ENCODE data around the gene FZD10.

FZD10 gene

GRCh38 chr12:130178282-130178681 is 16.0 kb downstream of the FZD10 start:
- in situ Hi-C loops (cut with MboI; ENCODE audit: low sequenced_read_pairs), result no loop called here

DNA sequence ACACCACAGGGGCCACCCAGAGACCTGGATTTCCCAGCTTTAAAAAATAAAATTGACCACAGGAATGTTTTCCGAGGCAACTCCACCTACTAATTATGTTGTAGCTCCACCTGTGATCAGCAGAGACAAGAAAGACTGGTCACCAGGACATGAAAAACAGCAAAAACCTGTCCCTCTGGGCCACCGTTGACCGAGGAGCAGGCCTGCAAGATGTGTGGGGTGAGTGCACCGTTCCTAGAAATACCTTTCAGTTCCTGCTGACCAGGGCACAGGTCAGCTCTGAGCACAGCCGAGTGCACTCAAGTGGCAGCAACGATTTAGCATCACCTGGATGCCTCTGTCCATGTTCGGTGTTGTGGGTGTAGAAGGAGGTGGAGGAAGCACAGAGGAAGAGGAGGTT is 16.9 kb downstream of the FZD10 start:
- in situ Hi-C loops (cut with MboI; ENCODE audit: low sequenced_read_pairs), result no loop called here

DNA sequence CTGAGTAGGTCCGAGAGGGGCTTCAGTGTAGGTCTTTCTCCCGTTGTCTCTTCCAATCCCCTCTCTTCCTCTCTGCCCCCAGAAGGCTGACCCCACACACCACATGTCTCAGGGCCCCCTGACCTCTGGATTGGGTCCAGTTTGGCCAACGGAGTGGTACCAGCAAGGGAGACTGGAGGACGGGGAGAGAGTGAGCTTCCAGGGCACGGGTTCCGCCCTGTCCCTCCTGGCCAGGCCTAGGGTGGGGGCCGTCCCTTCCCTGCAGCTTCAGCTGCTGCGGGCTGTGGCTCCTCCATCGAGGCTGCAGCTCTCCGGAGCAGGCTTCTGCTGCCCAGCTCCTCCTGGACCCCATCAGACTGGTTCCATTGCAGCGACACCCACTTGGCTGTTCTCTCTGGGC is 17.4 kb downstream of the FZD10 start:
- in situ Hi-C loops (cut with MboI; ENCODE audit: low sequenced_read_pairs), result no loop called here

GRCh38 chr12:130181211-130181610 is 18.9 kb downstream of the FZD10 start:
- in situ Hi-C loops (cut with MboI; ENCODE audit: low sequenced_read_pairs), result no loop called here

GRCh38 chr12:130183585-130184370 is 21.5 kb downstream of the FZD10 start:
- in situ Hi-C loops (cut with MboI; ENCODE audit: low sequenced_read_pairs), result no loop called here

DNA sequence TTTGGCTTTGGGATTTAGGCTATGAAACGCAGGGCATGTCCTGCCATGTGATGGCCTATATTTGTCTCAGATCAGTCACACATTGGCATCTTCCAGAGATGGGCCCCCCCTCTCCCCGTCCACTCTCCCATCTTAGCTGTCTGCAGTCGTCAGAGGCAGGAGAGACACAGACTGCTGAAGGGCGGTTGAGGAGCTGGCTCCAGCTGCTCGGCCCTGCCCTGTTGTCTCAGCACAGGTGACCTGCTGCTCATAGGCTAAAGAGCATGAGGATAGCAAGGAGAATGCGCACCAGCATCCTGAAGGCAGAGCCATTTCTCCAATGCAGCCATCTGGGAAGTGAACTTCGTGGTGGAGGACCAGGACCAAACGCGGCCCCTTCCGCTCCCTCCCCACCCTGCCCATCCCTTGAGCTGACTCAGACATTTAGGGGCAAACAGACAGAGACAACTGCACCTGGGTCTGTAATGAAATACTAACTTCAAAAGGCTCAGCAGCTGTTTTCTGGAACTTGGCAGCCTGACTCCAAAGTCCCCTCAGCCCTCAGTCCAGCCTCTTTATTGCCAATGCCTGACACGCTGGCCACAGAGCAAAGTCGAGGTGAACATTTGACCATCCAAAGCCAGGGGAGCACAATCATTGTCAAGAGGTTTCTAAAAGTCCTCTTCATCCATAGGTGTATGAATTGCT is 22.3 kb downstream of the FZD10 start:
- in situ Hi-C loops (cut with MboI; ENCODE audit: low sequenced_read_pairs), result no loop called here

DNA sequence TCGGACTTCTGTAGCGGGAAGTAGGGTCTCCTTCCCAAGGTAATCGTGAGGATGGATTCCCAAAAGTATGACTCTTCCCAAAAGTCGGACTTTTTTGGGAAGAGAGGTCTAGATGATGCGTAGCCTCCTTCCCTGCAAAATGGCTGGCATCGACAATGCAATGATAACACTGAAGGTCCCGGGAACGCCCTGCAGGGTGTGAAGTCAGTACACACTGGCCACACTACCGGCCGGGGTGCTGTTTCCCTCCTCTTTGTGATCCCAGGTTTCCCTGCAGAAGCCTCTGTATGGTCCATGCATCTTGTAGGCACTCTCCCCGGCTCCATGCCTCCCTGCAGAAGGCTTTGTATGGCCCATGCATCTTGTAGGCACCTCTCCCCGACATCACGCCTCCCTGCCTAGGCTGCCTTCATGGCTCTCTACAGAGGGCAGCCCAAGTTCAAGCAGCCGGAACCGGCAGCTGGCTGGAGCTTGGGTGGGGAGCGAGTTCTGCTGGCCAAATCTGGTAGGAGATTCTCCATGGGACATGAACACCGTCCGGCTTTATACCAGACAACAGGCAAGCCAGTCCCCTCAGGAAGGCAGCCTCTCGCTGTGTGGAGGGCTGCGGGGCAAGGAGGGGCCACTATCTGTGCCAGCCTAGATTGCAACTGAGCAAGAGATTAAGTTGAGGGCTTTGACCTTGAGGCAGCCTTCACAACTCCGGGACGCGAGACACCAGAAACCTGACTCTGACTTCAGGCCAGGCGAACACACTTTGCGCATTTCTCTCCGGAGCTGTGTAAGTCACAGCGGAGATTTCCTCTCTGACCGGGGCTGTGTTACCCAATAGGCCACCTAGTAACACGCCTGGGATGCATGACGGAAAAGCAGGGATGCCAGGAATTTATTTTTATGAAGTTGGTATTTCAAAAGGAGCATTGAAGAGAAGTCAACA is 23.5 kb downstream of the FZD10 start:
- in situ Hi-C loops (cut with MboI; ENCODE audit: low sequenced_read_pairs), result no loop called here

DNA sequence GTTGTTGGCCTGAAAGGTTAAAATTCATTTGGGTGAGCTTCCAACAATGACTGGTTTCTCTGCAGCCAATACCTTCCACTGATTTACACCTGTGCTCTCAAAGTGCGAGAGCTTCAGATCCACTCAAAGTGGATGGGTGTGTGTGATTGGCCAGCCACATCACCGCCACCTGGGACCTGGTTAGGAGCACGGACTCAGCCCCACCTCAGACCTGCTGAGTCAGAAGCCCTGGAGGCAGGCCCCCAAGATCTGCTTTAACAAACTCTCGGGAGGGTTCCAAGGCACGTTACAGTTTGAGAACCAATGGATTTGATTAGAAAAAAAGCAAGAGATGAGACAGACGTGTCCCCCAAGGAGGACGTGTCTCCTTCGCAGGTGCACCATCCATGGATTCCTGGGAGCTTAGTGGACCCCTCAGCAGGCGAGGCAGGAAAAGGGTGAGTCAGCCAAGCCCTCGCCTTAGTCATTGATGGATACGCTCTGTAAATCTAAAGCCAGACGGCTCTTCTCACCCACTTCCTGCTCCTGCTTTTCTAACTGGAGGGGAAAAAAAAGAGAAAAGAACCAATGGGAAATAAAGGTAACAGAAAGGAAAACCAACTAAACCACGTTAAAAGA is 24.5 kb downstream of the FZD10 start:
- in situ Hi-C loops (cut with MboI; ENCODE audit: low sequenced_read_pairs), result no loop called here

DNA sequence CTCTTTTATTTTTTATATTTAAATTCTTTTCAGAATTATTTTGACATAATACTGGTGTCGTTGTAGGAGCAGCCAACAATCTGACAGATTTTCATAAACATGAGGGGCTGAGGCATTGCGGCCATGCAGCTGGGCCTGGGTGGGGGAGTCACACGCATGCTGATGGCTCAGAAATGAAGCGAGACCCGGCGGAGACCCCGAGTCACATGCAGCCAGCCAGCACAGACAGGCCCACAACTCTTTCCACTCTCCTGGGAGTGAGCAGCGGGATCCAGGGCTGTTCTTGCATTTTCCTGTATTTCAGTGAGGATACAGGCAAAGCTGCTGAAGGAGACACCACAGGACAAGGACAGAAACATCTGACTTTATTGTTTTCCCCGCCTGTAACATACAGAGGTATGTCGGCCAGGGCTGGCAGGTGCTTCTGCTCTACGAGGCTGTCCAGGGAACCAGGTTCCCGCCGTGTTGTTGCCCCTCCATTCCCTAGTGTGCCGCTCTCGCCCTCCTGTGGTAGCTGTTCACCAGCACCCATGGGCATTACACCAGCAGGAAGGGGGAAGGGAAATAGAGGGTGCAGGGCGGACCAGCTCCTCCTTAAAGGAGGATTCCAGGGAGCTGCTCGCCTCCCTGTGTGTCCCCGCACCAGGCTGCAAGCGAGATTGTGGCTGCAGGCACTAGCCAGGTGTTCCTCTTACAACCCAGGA is 30.5 kb downstream of the FZD10 start:
- in situ Hi-C loops (cut with MboI; ENCODE audit: low sequenced_read_pairs), result no loop called here

GRCh38 chr12:130194154-130194553 is 31.9 kb downstream of the FZD10 start:
- in situ Hi-C loops (cut with MboI; ENCODE audit: low sequenced_read_pairs), result no loop called here

DNA sequence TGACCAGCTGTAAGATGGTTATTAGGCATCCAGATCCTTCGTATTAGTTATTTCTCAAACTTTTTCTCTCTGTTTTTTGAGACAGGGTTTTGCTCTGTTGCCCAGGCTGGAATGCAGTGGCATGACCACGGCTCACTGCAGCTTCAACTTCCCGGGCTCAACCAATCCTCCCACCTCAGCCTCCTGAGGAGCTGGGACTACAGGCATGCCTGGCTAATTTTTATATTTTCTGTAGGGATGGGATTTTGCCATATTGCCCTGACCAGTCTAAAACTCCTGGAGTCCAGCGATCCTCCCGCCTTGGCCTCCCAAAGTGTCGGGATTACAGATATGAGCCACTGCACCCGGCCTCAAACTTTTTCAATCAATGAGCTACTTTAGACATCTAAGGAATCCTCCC is 33.1 kb downstream of the FZD10 start:
- in situ Hi-C loops (cut with MboI; ENCODE audit: low sequenced_read_pairs), result no loop called here

- in situ Hi-C loops (cut with MboI; ENCODE audit: low sequenced_read_pairs), result no loop called here
These were observed 33.5 kb downstream of the FZD10 start for GRCh38 chr12:130195776-130196175.

DNA sequence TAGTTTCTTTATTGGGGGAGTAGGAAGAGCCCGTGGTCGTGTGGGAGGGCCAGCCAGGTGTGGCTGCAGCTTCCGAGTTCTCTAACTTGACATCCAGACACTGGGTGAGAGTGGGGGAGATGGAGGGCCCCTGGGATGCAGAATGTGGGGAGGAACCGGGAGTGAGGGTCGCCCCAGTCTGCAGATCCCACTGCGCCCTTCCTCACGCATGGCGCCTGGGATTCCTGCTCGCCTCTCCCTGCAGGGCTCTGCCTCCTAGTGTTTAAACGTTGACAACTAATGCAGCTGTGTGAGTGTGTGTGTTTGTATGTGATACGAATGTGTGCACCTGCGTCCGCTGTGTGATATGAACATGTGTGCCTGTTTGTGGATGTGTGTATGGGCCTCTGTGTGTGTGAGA is 34.6 kb downstream of the FZD10 start:
- in situ Hi-C loops (cut with MboI; ENCODE audit: low sequenced_read_pairs), result no loop called here

DNA sequence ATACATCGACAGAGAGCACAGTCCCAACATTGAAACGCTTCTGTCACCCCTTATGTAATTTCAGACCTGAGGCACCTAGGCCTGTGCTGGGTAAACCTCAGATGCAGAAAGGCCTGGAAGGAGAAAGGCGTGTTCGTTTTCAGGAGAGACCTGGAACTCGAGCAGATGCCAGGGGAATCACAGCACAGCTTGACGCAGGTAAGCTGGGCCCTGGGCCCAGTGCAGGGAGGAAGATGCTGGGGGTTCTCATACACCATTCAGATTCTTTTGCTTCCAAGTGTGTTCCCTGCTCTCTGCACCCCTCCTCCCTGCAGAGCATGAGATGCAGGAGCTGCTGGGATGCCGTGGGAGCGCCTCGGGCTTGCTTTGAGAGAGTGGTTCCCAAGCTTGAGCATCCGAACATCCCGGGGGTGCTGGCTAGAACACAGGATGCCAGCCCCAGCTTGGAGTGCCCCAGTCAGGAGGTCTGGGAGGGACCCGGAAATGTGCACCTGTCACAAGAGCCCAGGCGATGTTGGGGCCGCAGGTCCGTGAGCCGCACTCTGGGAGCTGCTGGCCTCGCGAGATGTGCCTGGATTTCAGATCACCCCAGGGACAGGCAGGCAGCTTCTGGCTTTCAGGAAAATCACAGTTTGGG is 35.9 kb downstream of the FZD10 start:
- in situ Hi-C loops (cut with MboI; ENCODE audit: low sequenced_read_pairs), result no loop called here

DNA sequence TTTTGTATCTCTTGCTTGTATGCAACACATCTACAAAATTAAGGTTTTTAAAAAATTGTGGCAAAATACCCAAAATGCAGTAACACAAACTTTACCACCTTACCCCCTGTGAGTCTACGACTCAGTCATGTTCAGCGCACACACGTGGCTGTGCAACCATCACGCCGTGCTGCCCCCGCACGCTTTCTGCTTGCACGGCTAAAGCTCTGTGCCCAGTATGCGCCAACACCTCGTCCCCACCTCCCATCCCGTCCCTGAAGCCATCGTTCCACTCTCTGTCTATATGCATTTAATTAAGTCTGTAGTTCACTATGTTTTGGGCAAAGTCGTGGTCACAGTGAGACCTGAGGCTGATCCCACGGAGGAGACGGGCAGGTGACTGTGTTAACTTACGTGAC is 36.4 kb downstream of the FZD10 start:
- in situ Hi-C loops (cut with MboI; ENCODE audit: low sequenced_read_pairs), result no loop called here

- in situ Hi-C loops (cut with MboI; ENCODE audit: low sequenced_read_pairs), result no loop called here
These were observed 37.5 kb downstream of the FZD10 start for GRCh38 chr12:130199581-130200390.

DNA sequence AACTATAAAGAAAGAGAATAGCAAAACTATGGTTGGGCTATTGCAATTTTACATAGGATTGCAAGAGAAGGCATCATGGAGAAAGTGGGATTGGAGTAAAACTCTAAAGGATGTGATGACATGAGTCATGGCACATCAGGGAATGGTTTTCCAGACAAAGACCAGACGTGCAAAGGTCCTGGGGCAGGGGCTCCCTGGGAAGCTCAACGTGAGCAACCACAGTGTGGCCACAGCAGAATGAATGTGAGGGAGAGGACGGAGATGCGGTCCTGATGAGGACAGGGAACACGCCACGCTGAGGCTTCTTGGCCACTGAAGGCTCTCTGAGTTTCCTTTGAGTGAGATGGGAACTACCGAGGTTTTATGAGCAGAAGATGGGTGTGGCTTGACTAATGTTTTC is 38.2 kb downstream of the FZD10 start:
- in situ Hi-C loops (cut with MboI; ENCODE audit: low sequenced_read_pairs), result no loop called here

DNA sequence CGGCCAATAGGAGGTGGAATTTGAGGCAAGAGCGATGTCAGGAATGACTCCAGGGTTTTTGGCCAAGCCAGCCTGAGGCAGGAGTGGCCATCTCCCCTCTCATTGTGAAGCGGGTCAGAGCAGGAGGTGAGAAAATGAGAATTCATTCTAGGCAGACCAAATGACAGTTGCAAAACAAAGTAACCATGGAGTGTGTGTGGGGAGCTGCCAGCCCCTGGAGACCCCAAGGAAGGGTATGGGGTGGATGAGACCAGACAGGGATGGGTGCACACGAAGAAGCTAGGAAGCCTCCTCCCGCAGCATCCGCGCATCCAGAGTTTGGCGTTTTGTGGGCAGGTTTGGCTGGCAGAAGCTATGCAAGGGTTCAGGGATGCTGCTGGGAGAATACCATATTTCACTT is 38.8 kb downstream of the FZD10 start:
- in situ Hi-C loops (cut with MboI; ENCODE audit: low sequenced_read_pairs), result no loop called here

GRCh38 chr12:130202201-130202600 is 39.9 kb downstream of the FZD10 start:
- in situ Hi-C loops (cut with MboI; ENCODE audit: low sequenced_read_pairs), result no loop called here
